HAP-1 (cell line): ENCODE measurements around the gene TM9SF4.
A peak's percentile ranks its signal among the peaks of the same experiment; 100 is the strongest.

Experiments
- DNase-seq, 2 experiments: peaks; one replicate each; pipeline ENCODE4 v3.0.0-alpha.2; 2016 to 2020; ENCODE audit warnings: low spot score in 2 of 2
- H3K27me3 ChIP-seq: fragments of 250-450 bp; sonication (Bioruptor Pico); 2 replicates; pipeline ENCODE4 v1.5.1; 2020; ENCODE audit warnings: low read depth, mild to moderate bottlenecking, moderate library complexity
- H3K36me3 ChIP-seq: fragments of 250-450 bp; sonication (Bioruptor Pico); replicated peaks from 2 replicates; pipeline ENCODE4 v1.5.1; 2020; ENCODE audit warnings: mild to moderate bottlenecking
- H3K4me1 ChIP-seq: fragments of 250-450 bp; sonication (Bioruptor Pico); 2 replicates; pipeline ENCODE4 v1.5.1; 2020; ENCODE audit warnings: mild to moderate bottlenecking
- H3K4me3 ChIP-seq: fragments of 250-450 bp; sonication (Bioruptor Pico); 2 replicates; pipeline ENCODE4 v1.5.1; 2020; ENCODE audit warnings: mild to moderate bottlenecking, moderate library complexity
- H3K9me3 ChIP-seq: fragments of 250-450 bp; sonication (Bioruptor Pico); 2 replicates; pipeline ENCODE4 v1.5.1; 2020; ENCODE audit warnings: mild to moderate bottlenecking, moderate library complexity
- in situ Hi-C: fragments of 300-500 bp; cut with MboI; formaldehyde crosslinking; loops from 3 replicates; pipeline ENCODE4 v1.14.3; 2020; ENCODE audit warnings: low sequenced_read_pairs, inconsistent platforms, mixed read lengths

The TM9SF4 gene

DNA sequence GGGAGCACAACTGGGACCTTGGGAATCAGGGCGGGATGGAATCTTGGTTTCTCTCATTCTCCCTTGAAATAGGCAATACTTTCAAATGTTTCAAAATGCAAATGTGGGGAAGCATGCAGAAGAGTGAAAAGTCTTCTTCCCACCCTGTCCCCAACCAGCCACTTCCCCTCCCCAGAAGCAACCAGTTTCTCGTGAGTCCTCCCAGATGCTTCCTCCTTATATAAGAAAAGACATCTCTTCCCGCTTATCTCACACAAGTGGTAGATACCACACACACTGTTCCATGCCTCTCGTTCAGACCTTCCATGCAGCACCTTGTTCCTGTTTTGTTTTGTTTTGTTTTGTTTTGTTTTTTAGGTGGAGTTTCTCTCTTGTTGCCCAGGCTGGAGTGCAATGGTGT is 32.3 kb upstream of the TM9SF4 start:
- peaks cover 5% of the 10 kb centered on the region for H3K4me1 ChIP-seq
- in situ Hi-C loops, result no loop called here
- DNase-seq, result no peak
- H3K4me3 ChIP-seq, result no peak overlapping the region
- H3K27me3 ChIP-seq, result no peaks in the 10 kb centered on the region
- no peaks in the 10 kb centered on the region for H3K9me3 ChIP-seq
- no peaks in the 10 kb centered on the region for H3K36me3 ChIP-seq

DNA sequence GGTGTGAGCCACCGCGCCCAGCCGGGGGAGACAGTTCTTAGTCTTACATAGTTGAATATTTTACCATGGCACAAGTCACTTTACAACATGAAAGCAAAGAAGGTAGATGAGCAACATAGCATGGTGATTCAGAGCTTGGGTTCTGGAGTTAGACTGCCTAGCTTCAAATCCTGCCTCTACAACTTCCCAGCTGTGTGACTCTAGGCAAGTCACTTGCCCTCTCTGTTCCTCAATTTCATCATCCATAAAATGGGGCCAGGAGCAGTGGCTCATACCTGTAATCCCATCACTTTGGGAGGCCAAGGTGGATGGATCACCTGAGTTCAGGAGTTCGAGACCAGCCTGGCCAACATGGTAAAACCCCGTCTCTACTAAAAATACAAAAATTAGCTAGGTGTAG is 31.2 kb upstream of the TM9SF4 start:
- Histone ChIP-seq H3K4me3 (no peak overlapping the region), H3K27me3 (no peaks in the 10 kb centered on the region), H3K4me1 (no peaks in the 10 kb centered on the region), H3K36me3 (no peaks in the 10 kb centered on the region), H3K9me3 (no peaks in the 10 kb centered on the region)
- in situ Hi-C loops, result no loop called here
- DNase-seq, result no peak

DNA sequence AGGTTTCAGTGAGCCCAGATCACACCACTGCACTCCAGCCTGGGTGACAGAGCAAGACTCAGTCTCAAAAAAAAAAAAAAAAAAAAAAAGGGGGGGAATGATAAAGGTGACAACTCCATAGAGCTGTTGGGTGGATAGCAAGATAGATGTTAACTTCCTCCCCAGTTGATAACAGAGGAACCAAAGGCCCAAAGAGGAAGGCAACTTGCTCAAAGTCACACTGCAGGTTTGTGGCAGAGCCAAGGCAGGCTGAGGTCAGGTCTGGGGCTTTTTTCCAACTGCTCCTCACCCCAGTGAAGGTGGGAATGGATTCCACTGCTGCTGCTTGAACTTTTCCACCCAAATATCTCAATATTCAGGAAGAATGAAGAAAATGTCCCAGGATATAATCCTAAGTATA is 30.7 kb upstream of the TM9SF4 start:
- no peaks in the 10 kb centered on the region for H3K9me3 ChIP-seq
- in situ Hi-C loops, result no loop called here
- DNase-seq, result no peak
- H3K4me3 ChIP-seq, result no peak overlapping the region
- H3K4me1 ChIP-seq, result no peaks in the 10 kb centered on the region
- H3K36me3 ChIP-seq, result no peaks in the 10 kb centered on the region
- H3K27me3 ChIP-seq, result no peaks in the 10 kb centered on the region

DNA sequence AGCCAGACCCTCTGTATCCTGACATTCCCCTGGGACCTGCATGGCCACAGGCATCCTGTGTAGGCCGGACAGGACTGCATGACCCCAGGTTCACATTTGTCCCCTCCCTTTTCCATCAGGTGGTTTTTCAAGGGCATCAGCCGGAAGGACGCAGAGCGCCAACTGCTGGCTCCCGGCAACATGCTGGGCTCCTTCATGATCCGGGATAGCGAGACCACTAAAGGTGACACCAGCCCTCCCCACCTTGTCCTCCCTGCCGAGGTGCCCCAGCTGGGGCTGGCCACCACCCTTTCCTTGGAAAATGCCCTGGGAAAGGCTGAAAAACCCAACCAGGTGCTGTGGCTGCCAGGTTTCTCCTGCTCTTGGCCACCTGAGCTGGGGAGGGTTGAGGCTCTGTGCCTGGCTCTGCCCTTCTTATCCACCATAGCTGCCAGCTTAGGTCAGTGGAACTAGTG is 29.8 kb upstream of the TM9SF4 start:
- in situ Hi-C loops, result no loop called here
- Histone ChIP-seq H3K4me1 (no peaks in the 10 kb centered on the region), H3K4me3 (no peak overlapping the region), H3K27me3 (no peaks in the 10 kb centered on the region), H3K36me3 (no peaks in the 10 kb centered on the region), H3K9me3 (no peaks in the 10 kb centered on the region)
- DNase-seq, result no peak

DNA sequence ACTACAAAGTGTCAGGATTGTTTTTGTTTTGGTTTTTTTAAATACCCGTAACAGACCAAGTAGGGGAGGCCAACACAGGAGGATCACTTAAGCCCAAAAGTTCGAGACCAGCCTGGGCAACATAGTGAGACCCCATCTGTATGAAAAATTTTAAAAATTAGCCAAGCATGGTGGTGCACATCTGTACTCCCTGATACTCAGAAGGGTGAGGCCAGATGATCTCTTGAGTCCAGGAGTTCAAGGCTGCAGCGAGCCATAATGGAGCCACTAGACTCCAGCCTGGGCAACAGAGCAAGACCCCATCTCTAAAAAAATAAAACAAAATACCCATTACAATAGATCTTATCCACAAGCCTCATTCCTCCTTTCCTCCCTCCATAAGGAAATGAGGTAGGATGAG is 28.7 kb upstream of the TM9SF4 start:
- Histone ChIP-seq H3K36me3 (no peaks in the 10 kb centered on the region), H3K4me3 (no peak overlapping the region), H3K27me3 (no peaks in the 10 kb centered on the region), H3K4me1 (no peaks in the 10 kb centered on the region), H3K9me3 (no peaks in the 10 kb centered on the region)
- DNase-seq, result no peak
- in situ Hi-C loops, result no loop called here

DNA sequence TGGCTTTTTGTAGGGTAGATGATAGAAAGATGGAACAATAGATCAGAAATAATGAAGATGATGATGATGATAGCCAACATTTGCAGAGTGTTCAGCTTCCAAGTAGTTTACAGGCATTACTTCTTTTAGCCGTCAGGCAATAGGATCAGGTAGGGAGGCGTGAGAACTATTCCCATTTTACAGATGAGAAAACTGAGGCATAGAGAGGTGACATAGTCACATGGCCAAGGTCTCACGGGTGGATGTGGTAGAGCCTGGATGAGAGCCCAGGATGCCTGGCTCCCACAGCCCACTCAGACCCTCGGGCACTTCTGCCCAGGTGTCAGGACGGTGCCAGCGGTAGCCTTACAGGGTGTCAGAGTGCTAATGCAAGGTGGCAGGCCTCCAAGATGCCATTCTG is 26.0 kb upstream of the TM9SF4 start:
- in situ Hi-C loops, result no loop called here
- H3K4me1 ChIP-seq, result no peaks in the 10 kb centered on the region
- no peaks in the 10 kb centered on the region for H3K27me3 ChIP-seq
- no peak overlapping the region for H3K4me3 ChIP-seq
- H3K36me3 ChIP-seq, result no peaks in the 10 kb centered on the region
- DNase-seq, result no peak
- no peaks in the 10 kb centered on the region for H3K9me3 ChIP-seq

DNA sequence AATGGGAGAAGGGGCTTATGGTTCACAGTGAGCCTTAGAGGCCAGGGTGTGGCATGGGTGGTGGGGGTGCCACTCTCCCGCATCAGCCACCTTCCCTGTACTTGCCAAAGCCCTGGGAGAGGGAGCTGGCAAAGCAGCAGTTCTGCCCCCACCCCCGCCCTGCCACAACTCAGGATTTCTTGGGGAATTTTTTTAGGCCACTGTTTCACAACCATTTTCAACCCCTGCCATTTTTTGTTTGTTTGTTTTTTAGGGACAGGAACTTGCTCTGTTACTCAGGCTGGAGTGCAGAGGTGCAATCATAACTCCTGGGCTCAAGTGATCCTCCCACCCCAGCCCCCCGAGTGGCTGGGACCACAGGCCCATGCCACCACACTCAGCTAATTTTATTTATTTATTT is 22.4 kb upstream of the TM9SF4 start:
- in situ Hi-C loops, result no loop called here
- no peaks in the 10 kb centered on the region for H3K27me3 ChIP-seq
- no peak overlapping the region for H3K4me3 ChIP-seq
- H3K9me3 ChIP-seq, result no peaks in the 10 kb centered on the region
- H3K4me1 ChIP-seq, result peaks cover 8% of the 10 kb centered on the region
- H3K36me3 ChIP-seq, result no peaks in the 10 kb centered on the region
- no peak for DNase-seq

DNA sequence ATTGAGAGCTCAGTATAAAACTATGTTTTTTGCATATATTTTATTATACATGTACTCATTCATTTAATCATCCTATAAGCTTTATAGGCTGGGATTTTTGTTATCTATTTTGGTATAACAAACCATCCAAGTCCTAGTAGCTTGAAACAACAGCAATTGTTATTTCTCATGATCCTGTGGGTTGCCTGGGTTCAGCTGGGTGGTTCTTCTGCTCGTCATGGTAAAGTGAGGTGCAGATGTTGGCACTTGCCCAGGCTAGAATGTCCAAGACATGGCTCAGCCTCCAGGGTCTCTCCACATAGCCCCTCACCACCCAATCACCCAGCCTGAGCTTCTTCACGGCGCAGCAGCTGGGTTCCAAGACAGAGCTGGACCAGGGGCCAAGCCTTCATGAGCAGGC is 20.8 kb upstream of the TM9SF4 start:
- Histone ChIP-seq H3K36me3 (no peaks in the 10 kb centered on the region), H3K9me3 (no peaks in the 10 kb centered on the region), H3K4me3 (no peak overlapping the region), H3K4me1 (peaks cover 8% of the 10 kb centered on the region), H3K27me3 (no peaks in the 10 kb centered on the region)
- no peak for DNase-seq
- in situ Hi-C loops, result no loop called here

DNA sequence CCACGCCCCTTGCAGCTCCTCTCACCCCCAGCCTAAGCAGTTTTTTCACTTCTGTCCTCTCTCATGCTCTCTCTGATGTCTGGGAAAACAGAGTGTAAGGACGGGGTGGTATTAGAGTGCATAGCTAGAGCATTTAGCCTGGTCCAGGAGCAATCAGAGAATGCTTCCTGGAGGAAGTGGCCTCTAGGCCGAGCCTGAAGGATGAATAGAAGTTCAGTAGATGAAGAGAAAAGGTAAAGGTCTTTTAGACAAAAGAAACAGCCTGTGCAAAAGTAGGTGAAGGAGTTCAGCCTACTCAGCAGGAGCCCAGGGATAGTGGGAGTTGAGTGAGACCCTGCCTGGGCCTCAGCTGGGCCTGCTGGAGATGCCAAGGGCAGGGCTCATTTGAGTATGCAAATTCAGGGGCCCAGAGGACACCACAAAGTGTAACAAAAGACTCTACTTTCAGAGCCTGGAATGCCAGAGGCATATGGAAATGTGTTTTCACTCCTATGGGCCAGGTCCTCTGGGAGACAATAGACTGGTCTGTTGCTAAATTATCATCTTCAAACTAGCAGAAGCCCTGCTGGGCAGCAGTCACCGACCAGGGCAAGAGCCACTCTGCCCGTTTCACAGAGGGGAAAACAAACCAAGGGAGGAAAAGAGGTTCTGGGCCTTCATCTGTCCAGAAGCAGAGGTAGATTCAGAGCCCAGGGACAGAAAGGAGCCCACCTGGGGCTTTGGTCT is 19.7 kb upstream of the TM9SF4 start:
- H3K4me1 ChIP-seq, result peaks cover 8% of the 10 kb centered on the region
- in situ Hi-C loops, result loop anchor here (5.0 kb wide), 1 partner anchor 267 kb away; no protein-coding TSS in a partner anchor
- DNase-seq, result peak; percentile 43 to 60
- no peaks in the 10 kb centered on the region for H3K9me3 ChIP-seq
- H3K4me3 ChIP-seq, result no peak overlapping the region
- H3K36me3 ChIP-seq, result no peaks in the 10 kb centered on the region
- H3K27me3 ChIP-seq, result no peaks in the 10 kb centered on the region

DNA sequence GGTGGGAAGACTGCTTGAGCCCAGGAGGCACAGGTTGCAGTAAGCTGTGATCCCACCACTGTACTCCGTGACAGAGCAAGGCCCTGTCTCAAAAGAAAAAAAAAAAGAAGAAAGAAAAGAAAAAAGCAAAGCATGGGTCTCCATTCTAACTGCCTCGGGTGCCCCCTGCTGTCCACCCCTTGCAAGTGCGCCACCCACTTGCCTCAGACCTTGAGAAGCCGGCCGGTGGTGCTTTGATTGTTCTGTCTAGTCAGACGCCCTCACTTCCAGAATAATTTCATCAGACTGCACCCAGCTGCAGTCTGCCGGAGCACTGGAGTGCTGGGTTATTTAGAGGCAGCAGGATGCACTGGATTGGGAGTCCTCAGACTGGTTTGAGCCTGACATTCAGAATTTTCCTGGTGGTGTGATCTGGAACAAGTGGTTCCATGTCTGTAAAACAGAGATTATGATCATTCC is 17.6 kb upstream of the TM9SF4 start:
- Histone ChIP-seq H3K9me3 (no peaks in the 10 kb centered on the region), H3K27me3 (no peaks in the 10 kb centered on the region), H3K4me3 (no peak overlapping the region), H3K36me3 (no peaks in the 10 kb centered on the region), H3K4me1 (peaks cover 8% of the 10 kb centered on the region)
- in situ Hi-C loops, result loop anchor here (5.0 kb wide), 1 partner anchor 270 kb away; no protein-coding TSS in a partner anchor
- DNase-seq, result peak; percentile 85 to 93

DNA sequence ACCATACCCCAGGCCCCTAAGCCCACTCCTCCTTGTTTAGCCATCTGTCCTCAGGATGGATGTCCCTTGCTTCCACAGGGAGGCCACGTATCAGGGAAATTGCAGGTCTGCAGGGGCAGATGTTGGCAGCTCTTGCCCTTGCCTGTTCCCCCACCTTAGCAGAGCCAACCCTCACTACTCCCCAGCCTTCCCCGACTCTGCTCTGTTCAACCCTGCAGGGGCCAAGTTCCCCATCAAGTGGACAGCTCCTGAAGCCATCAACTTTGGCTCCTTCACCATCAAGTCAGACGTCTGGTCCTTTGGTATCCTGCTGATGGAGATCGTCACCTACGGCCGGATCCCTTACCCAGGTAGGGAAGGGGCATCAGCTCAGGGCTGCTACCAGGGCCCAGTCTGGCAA is 10.7 kb upstream of the TM9SF4 start:
- H3K9me3 ChIP-seq, result no peaks in the 10 kb centered on the region
- no peak overlapping the region for H3K4me3 ChIP-seq
- no peaks in the 10 kb centered on the region for H3K4me1 ChIP-seq
- in situ Hi-C loops, result no loop called here
- H3K36me3 ChIP-seq, result no peaks in the 10 kb centered on the region
- peaks cover 3% of the 10 kb centered on the region for H3K27me3 ChIP-seq
- DNase-seq, result no peak

DNA sequence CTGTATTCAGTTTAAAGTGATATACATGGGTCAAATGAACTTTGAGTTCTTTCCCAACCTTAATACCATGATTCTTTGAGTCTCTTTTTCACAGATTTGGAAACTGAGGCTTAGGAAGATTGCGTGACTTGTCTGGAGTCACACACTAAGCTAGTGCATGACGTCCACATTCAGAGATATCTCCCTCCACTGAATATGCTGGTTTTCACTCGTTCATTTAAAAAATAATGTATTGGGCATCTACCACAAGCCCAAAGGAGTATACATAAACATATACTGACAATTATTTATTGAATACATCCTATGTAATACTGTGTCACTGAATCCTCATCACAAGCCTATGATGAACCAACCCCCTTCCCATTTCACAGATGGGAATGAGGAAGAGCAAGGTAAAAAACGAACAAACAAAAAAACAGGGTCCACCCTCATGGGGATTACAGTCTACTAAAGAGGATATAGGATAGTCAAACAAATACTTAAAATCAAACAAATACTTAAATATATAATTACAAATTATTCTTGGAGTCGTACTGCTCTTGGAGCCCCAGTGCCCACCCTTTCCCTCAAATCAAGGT is 611 bp upstream of the TM9SF4 start:
- in situ Hi-C loops, result no loop called here
- H3K36me3 ChIP-seq, result peaks cover 3% of the 10 kb centered on the region; the same call in 1 of the 2 replicates
- no peaks in the 10 kb centered on the region for H3K9me3 ChIP-seq
- H3K27me3 ChIP-seq, result peaks cover 6% of the 10 kb centered on the region
- H3K4me1 ChIP-seq, result peaks cover 6% of the 10 kb centered on the region
- no peak for DNase-seq
- H3K4me3 ChIP-seq, result peak overlapping the region; percentile 97

DNA sequence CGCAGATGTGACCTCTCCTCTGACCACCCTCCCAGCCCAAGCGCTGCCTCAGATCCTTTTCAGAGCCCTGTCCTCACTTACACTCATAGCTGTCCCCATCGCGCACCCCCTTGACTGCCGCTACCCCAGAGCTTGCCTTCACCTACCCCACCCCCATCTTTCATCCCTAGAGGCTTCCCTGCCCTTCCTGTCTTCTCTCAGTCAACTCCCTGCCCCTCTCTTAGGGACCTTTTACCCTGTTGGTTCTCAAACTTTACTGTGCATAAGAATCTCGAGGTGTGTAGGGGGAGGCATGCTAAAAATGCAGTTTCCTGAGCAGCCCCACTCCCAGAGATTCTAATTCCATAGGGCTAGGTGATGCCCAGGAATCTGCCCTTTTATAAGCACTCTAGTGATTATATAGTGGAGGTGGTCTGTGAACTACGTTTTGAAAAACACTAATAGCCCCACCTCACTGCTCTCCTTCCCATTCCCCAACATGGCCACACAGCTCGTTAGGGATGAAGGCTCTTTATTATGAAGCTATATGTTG is 725 bp downstream of the TM9SF4 start:
- no peaks in the 10 kb centered on the region for H3K27me3 ChIP-seq
- peak overlapping the region; percentile 97 for H3K4me3 ChIP-seq
- no peaks in the 10 kb centered on the region for H3K9me3 ChIP-seq
- H3K36me3 ChIP-seq, result peaks cover 6% of the 10 kb centered on the region
- in situ Hi-C loops, result no loop called here
- H3K4me1 ChIP-seq, result peaks cover 6% of the 10 kb centered on the region
- DNase-seq, result no peak

DNA sequence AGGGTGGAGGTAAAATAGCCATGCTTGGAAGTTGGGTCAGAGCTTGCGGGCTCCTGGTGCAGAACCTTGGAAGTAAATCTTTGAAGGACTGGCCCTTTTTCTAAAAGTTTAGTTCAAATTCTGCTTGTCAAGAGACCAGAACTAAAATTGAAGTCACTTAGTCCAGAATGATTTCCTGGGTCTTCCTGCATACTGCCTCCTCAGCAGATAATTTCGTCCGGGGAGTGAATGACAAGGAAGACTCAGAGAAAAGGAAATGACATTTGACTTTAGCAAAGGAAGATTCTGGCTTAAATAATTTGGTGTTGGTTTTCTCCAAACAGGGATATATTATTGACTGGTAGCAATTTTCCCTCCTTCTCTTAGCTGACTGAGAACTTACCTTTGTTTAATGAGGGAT is 1.2 kb downstream of the TM9SF4 start:
- H3K4me3 ChIP-seq, result peak overlapping the region; percentile 97
- no peaks in the 10 kb centered on the region for H3K9me3 ChIP-seq
- DNase-seq, result no peak
- H3K27me3 ChIP-seq, result no peaks in the 10 kb centered on the region
- H3K4me1 ChIP-seq, result peaks cover 6% of the 10 kb centered on the region
- in situ Hi-C loops, result no loop called here
- peaks cover 9% of the 10 kb centered on the region for H3K36me3 ChIP-seq
